Left ventricle myocardium inferior (tissue), 1 donor: ENCODE data around the gene BBS7. TPM values are rescaled to one million over a fixed set of nuclear protein-coding genes. Genes with fewer than 3 reads are reported as not detected.

Experiments
- DNase-seq: peaks from one replicate; pipeline ENCODE4 v3.0.0-alpha.2; 2020
- H3K27ac ChIP-seq: fragments of 200-600 bp; replicated peaks from 2 replicates; pipeline ENCODE4 v1.8.0; 2021
- H3K27me3 ChIP-seq: fragments of 200-600 bp; 2 replicates; pipeline ENCODE4 v1.8.0; 2021; ENCODE audit warnings: low read depth
- H3K36me3 ChIP-seq: fragments of 200-600 bp; 2 replicates; pipeline ENCODE4 v1.8.0; 2021
- H3K4me1 ChIP-seq: fragments of 200-600 bp; 2 replicates; pipeline ENCODE4 v1.8.0; 2021
- H3K4me3 ChIP-seq: fragments of 200-600 bp; 2 replicates; pipeline ENCODE4 v1.8.0; 2021; ENCODE audit warnings: mild to moderate bottlenecking, moderate library complexity
- H3K9me3 ChIP-seq: fragments of 200-600 bp; replicated peaks from 2 replicates; pipeline ENCODE4 v1.8.0; 2021
- CTCF ChIP-seq: fragments of 200-600 bp; IDR thresholded peaks from 2 replicates; pipeline ENCODE4 v1.8.0; 2021; ENCODE audit warnings: antibody characterized with exemption, mild to moderate bottlenecking, borderline replicate concordance
- intact Hi-C: fragments of 100-400 bp; cut with micrococcal nuclease; formaldehyde crosslinking; loops from one replicate; pipeline ENCODE4 v1.11.0; 2022
- total RNA-seq: library from RNA; stranded (reverse); fragmentation: NEBNext Ultra II Directional; extraction: Animal tissue kit (Norgen Biotek cat#: 25700); gene quantifications from one replicate; pipeline ENCODE4 v1.2.1, GENCODE V29; 2021
- donor health status: DM: no; HTN: yes; CAD: no; lungs with severe emphysema.

Gene BBS7
- total RNA-seq, 1 donor from 2014 or later = 6.0 TPM

GRCh38 chr4:121822796-121823504, 47.3 kb downstream of the BBS7 start:
- no peak for TF ChIP-seq CTCF
- H3K4me1 ChIP-seq = peaks cover 13% of the 10 kb centered on the region
- intact Hi-C loops = no loop called here
- no peak for DNase-seq
- H3K27ac ChIP-seq = no peak overlapping the region
- peaks cover 6% of the 10 kb centered on the region for H3K36me3 ChIP-seq
- peak overlapping the region; percentile 75 for H3K4me3 ChIP-seq
- H3K27me3 ChIP-seq = no peaks in the 10 kb centered on the region
- H3K9me3 ChIP-seq = no peaks in the 10 kb centered on the region

DNA sequence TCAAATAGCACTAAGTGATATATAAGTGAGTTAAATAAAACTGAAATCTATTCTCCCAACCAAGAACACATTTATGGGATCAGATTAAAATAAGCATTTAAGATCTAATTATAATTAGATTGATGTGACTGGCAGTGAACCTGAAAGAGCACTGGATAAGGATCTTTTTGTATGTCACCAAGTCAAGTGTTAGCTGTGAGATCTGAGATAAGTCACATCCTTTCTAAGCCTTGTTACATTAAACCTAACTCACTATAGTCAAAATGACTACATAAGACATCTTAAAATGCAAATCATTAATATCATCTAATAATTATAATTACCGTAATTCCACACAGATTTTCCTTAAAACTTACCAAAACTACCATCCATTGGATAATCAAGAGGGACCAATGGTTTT, 48.2 kb downstream of the BBS7 start:
- TF ChIP-seq CTCF = no peak
- Histone ChIP-seq H3K27me3 (no peaks in the 10 kb centered on the region), H3K4me3 (no peak overlapping the region), H3K4me1 (peaks cover 13% of the 10 kb centered on the region), H3K36me3 (peaks cover 13% of the 10 kb centered on the region), H3K9me3 (no peaks in the 10 kb centered on the region), H3K27ac (no peak overlapping the region)
- intact Hi-C loops = no loop called here
- no peak for DNase-seq

- Histone ChIP-seq H3K9me3 (no peaks in the 10 kb centered on the region), H3K27me3 (no peaks in the 10 kb centered on the region), H3K4me3 (no peak overlapping the region), H3K36me3 (peaks cover 40% of the 10 kb centered on the region), H3K27ac (no peak overlapping the region), H3K4me1 (peaks cover 10% of the 10 kb centered on the region)
- intact Hi-C loops = no loop called here
- no peak for TF ChIP-seq CTCF
- DNase-seq = no peak
These were observed 50.9 kb downstream of the BBS7 start for GRCh38 chr4:121819216-121819965.

DNA sequence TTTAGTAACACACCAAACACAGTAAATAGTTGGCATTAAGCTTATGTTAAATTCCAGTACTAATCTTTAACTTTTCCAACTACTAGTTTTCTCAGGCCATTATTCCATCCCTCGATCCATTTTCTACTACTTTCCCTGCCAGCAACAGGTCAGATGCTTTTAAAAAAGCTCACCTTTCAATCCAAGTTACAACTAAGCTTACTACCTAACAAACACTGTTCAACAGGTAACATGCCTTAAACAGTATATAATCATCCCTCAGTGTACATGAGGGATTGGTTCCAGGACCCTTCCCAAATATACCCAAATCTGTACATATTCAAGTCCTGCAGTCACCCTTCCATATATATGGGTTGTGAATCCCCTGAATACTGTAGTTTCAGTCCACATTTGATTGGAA, 52.1 kb downstream of the BBS7 start:
- intact Hi-C loops = no loop called here
- DNase-seq = no peak
- H3K36me3 ChIP-seq = peaks cover 52% of the 10 kb centered on the region
- H3K4me3 ChIP-seq = no peak overlapping the region
- H3K4me1 ChIP-seq = peaks cover 5% of the 10 kb centered on the region
- H3K27me3 ChIP-seq = no peaks in the 10 kb centered on the region
- TF ChIP-seq CTCF = no peak
- H3K9me3 ChIP-seq = no peaks in the 10 kb centered on the region
- H3K27ac ChIP-seq = no peak overlapping the region

GRCh38 chr4:121817701-121818100, 52.6 kb downstream of the BBS7 start:
- intact Hi-C loops = no loop called here
- H3K4me1 ChIP-seq = no peaks in the 10 kb centered on the region
- H3K27ac ChIP-seq = no peak overlapping the region
- TF ChIP-seq CTCF = no peak
- H3K9me3 ChIP-seq = no peaks in the 10 kb centered on the region
- H3K27me3 ChIP-seq = no peaks in the 10 kb centered on the region
- H3K36me3 ChIP-seq = peaks cover 57% of the 10 kb centered on the region
- H3K4me3 ChIP-seq = no peak overlapping the region
- DNase-seq = no peak
